Astrocyte (in vitro differentiated cells and primary cell): ENCODE measurements around the gene RAB11B. TPM values are rescaled to one million over a fixed set of nuclear protein-coding genes. Genes with fewer than 3 reads are reported as not detected.

ENCODE experiments used
- DNase-seq: peaks from one replicate; pipeline ENCODE4 v3.0.0-alpha.2; 2010; ENCODE audit warnings: low read depth
- FAIRE-seq: peaks from 2 replicates; lab custom pipeline; 2011; peaks lifted over from hg19 to GRCh38; lab: Jason Lieb, UNC
- H2AFZ ChIP-seq: 2 replicates; pipeline ENCODE4 v1.6.0; 2012; ENCODE audit warnings: low read depth, low read length, inconsistent platforms
- H3K27ac ChIP-seq: 2 replicates; pipeline ENCODE4 v1.5.1; 2011; ENCODE audit warnings: low read depth, low read length, inconsistent platforms
- H3K27me3 ChIP-seq: 2 replicates; pipeline ENCODE4 v1.6.0; 2011; ENCODE audit warnings: low read length, inconsistent platforms; ENCODE audit not compliant: insufficient read depth
- H3K36me3 ChIP-seq: 2 replicates; pipeline ENCODE4 v1.5.1; 2011; ENCODE audit warnings: low read length, inconsistent platforms; ENCODE audit not compliant: insufficient read depth
- H3K4me1 ChIP-seq: 2 replicates; pipeline ENCODE4 v1.5.1; 2011; ENCODE audit warnings: low read length, inconsistent platforms; ENCODE audit not compliant: insufficient read depth
- H3K4me2 ChIP-seq: 2 replicates; pipeline ENCODE4 v1.6.0; 2012; ENCODE audit warnings: low read length, inconsistent platforms
- H3K4me3 ChIP-seq: 2 replicates; pipeline ENCODE4 v1.5.1; 2011; ENCODE audit warnings: low read depth, mild to moderate bottlenecking, low read length, inconsistent platforms; ENCODE audit not compliant: insufficient read depth
- H3K79me2 ChIP-seq: 2 replicates; pipeline ENCODE4 v1.6.0; 2012; ENCODE audit warnings: mild to moderate bottlenecking, low read length, inconsistent platforms; ENCODE audit not compliant: insufficient read depth
- H3K9ac ChIP-seq: 2 replicates; pipeline ENCODE4 v1.6.0; 2012; ENCODE audit warnings: mild to moderate bottlenecking, low read length, inconsistent platforms
- H3K9me3 ChIP-seq: 2 replicates; pipeline ENCODE4 v1.5.1; 2012; ENCODE audit warnings: low read depth, mild to moderate bottlenecking, low read length, inconsistent platforms; ENCODE audit not compliant: insufficient read depth
- H4K20me1 ChIP-seq: 2 replicates; pipeline ENCODE4 v1.6.0; 2012; ENCODE audit warnings: low read length, inconsistent platforms; ENCODE audit not compliant: insufficient read depth
- H3K27ac Mint-ChIP-seq: one replicate; pipeline ENCODE4 v1.8.0; 2021; ENCODE audit warnings: mild to moderate bottlenecking, mixed read lengths; ENCODE audit not compliant: unreplicated experiment
- H3K27me3 Mint-ChIP-seq: one replicate; pipeline ENCODE4 v1.8.0; 2021; ENCODE audit warnings: low read depth, mixed read lengths; ENCODE audit not compliant: unreplicated experiment
- H3K36me3 Mint-ChIP-seq: one replicate; pipeline ENCODE4 v1.8.0; 2021; ENCODE audit warnings: low read depth, mixed read lengths; ENCODE audit not compliant: unreplicated experiment
- H3K4me1 Mint-ChIP-seq: one replicate; pipeline ENCODE4 v1.8.0; 2021; ENCODE audit warnings: low read depth, mixed read lengths; ENCODE audit not compliant: unreplicated experiment
- H3K4me3 Mint-ChIP-seq: one replicate; pipeline ENCODE4 v1.8.0; 2021; ENCODE audit warnings: mild to moderate bottlenecking, moderate library complexity, mixed read lengths; ENCODE audit not compliant: unreplicated experiment
- H3K9me3 Mint-ChIP-seq: one replicate; pipeline ENCODE4 v1.8.0; 2021; ENCODE audit warnings: mild to moderate bottlenecking, mixed read lengths; ENCODE audit not compliant: unreplicated experiment
- EZH2 ChIP-seq: IDR thresholded peaks from 2 replicates; pipeline ENCODE4 v1.6.1; 2012; ENCODE audit warnings: mild to moderate bottlenecking, low read length, inconsistent platforms; ENCODE audit not compliant: insufficient read depth
- total RNA-seq: library from RNA; stranded (reverse); gene quantifications from 2 replicates; pipeline ENCODE4 v1.2.1, GENCODE V29; 2021
- TF ChIP-seq, protein P1 (sequence below): IDR thresholded peaks from 2 replicates; pipeline ENCODE4 v1.5.1; 2011; ENCODE audit warnings: low read depth, mild to moderate bottlenecking, inconsistent platforms, low read length, moderate library complexity; ENCODE audit not compliant: insufficient read depth

Gene RAB11B
- total RNA-seq, 1 donor from 2014 or later, result 85.2 TPM

- Mint-ChIP-seq H3K4me1 (peaks cover 6% of the 10 kb centered on the region), H3K4me3 (peak overlapping the region; percentile 67), H3K27me3 (no peaks in the 10 kb centered on the region), H3K36me3 (peaks cover 20% of the 10 kb centered on the region), H3K9me3 (peaks cover 3% of the 10 kb centered on the region), H3K27ac (no peak overlapping the region)
- Histone ChIP-seq H3K36me3 (no peaks in the 10 kb centered on the region), H3K9ac (no peak overlapping the region), H3K79me2 (peaks cover 31% of the 10 kb centered on the region), H3K4me3 (no peak overlapping the region), H2AFZ (no peak overlapping the region), H3K9me3 (no peaks in the 10 kb centered on the region), H3K27ac (no peak overlapping the region), H3K27me3 (no peaks in the 10 kb centered on the region), H3K4me1 (peaks cover 10% of the 10 kb centered on the region), H3K4me2 (no peak overlapping the region), H4K20me1 (peaks cover 26% of the 10 kb centered on the region)
- no peak for DNase-seq
- FAIRE-seq, result no peak
- TF ChIP-seq EZH2, result no peak
- TF ChIP-seq, protein P1, sequence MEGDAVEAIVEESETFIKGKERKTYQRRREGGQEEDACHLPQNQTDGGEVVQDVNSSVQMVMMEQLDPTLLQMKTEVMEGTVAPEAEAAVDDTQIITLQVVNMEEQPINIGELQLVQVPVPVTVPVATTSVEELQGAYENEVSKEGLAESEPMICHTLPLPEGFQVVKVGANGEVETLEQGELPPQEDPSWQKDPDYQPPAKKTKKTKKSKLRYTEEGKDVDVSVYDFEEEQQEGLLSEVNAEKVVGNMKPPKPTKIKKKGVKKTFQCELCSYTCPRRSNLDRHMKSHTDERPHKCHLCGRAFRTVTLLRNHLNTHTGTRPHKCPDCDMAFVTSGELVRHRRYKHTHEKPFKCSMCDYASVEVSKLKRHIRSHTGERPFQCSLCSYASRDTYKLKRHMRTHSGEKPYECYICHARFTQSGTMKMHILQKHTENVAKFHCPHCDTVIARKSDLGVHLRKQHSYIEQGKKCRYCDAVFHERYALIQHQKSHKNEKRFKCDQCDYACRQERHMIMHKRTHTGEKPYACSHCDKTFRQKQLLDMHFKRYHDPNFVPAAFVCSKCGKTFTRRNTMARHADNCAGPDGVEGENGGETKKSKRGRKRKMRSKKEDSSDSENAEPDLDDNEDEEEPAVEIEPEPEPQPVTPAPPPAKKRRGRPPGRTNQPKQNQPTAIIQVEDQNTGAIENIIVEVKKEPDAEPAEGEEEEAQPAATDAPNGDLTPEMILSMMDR, result no peak
Observed at GRCh38 chr19:8388612-8388958, 1.6 kb upstream of the RAB11B start.

DNA sequence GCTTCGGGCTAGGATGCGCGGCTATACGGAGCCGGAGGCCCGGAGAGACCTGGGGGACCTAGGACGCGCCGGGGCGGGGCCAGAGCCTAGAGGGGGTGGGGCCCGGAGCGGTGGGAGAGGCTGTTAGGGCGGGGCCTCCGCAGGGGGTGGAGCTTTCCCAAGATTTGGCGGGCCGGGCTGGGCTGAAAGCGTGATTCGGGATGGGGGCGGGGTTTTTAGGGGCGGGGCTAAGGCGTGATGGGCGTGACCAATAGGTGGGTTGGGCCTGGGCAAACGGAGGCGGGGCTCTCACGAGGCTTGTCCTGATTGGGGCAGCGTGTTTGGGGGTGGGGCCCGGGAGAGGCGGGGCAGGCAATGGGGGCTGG, 439 bp downstream of the RAB11B start:
- Mint-ChIP-seq H3K4me1 (peaks cover 10% of the 10 kb centered on the region), H3K36me3 (peaks cover 16% of the 10 kb centered on the region), H3K27me3 (no peaks in the 10 kb centered on the region), H3K27ac (no peak overlapping the region), H3K4me3 (peak overlapping the region; percentile 76), H3K9me3 (peaks cover 3% of the 10 kb centered on the region)
- no peaks in the 10 kb centered on the region for H3K27me3 ChIP-seq
- H3K9ac ChIP-seq, result peak overlapping the region; percentile 99
- H3K36me3 ChIP-seq, result no peaks in the 10 kb centered on the region
- peaks cover 46% of the 10 kb centered on the region for H4K20me1 ChIP-seq
- peaks cover 10% of the 10 kb centered on the region for H3K4me1 ChIP-seq
- no peaks in the 10 kb centered on the region for H3K9me3 ChIP-seq
- H3K4me2 ChIP-seq, result peak overlapping the region; percentile 82
- peaks cover 48% of the 10 kb centered on the region for H3K79me2 ChIP-seq
- H2AFZ ChIP-seq, result peak overlapping the region; percentile 64
- DNase-seq (peak; percentile 55), FAIRE-seq (no peak)
- TF ChIP-seq, protein P1, result no peak
- TF ChIP-seq EZH2, result no peak
- H3K27ac ChIP-seq, result peak overlapping the region; percentile 97
- peak overlapping the region; percentile 75 for H3K4me3 ChIP-seq

DNA sequence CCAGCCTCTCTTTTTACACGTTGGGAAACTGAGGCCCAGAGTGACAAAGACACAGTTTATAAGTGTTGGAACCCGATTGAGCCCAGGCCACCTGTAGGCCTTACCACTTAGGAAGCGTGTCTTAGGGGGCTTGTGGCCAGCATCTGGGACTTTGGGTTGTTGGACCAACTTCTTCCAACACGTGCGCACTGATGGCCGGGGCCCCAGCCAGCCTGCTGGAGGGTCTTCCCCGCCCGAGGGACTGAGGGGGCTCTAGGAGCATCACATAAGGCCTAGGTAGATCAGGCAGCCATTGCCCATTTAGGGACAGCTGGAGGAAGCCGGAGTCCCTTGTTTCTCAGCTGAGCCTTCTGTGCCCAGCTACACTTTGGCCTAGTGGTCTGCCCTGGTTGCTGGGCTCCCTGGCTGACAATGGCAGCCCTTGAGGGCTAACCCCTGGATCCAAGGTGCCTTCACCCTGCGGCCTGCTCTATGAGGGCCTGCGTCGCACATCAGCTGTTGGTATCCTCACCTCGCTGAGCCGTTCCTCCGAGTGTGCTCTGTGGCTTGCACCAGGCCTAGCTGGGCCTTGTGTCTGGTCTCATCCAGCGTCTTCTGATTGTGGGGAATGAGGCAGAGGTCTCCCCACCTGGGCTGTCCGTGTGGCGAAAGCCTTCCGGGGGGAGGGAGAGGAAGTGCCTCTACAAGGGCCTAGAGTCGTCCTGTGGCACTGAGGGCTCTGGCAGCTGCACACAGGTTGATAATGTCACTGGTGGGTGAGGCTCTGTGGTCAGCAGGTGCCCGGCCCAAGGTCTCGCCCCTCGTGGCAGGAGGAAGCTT, 1.2 kb downstream of the RAB11B start:
- H4K20me1 ChIP-seq, result peaks cover 54% of the 10 kb centered on the region
- FAIRE-seq, result no peak
- no peak overlapping the region for H3K27ac Mint-ChIP-seq

More for the DNA sequence above, 1.2 kb downstream of the RAB11B start:
- Histone ChIP-seq H3K27ac (no peak overlapping the region), H3K79me2 (peaks cover 57% of the 10 kb centered on the region), H3K9me3 (no peaks in the 10 kb centered on the region), H3K4me2 (peak overlapping the region; percentile 67), H3K9ac (no peak overlapping the region), H3K27me3 (no peaks in the 10 kb centered on the region), H2AFZ (no peak overlapping the region), H3K4me1 (peaks cover 10% of the 10 kb centered on the region), H3K36me3 (no peaks in the 10 kb centered on the region), H3K4me3 (peak overlapping the region; percentile 33)
- TF ChIP-seq, protein P1, result no peak
- TF ChIP-seq EZH2, result no peak
- DNase-seq, result no peak
- Mint-ChIP-seq H3K27me3 (no peaks in the 10 kb centered on the region), H3K36me3 (peaks cover 11% of the 10 kb centered on the region), H3K9me3 (peaks cover 5% of the 10 kb centered on the region), H3K4me1 (peaks cover 12% of the 10 kb centered on the region), H3K4me3 (peak overlapping the region; percentile 76)
